Activated CD4-positive, alpha-beta T cell treated with anti-CD3 and anti-CD28 coated beads, Interleukin-2, amount 50 U/mL, for 24 hours (primary cell): Measurements from ENCODE around the gene DOCK1.

ENCODE experiments used
- DNase-seq, 2 donors: peaks; one replicate each; pipeline ENCODE4 v3.0.0-alpha.2; 2020; ENCODE audit warnings: low read depth in 1 of 2, low spot score in 1 of 2

The DOCK1 gene

GRCh38 chr10:127374901-127375300 lies 469.7 kb downstream of the DOCK1 start:
- no peak for DNase-seq

GRCh38 chr10:127375461-127375860 lies 470.2 kb downstream of the DOCK1 start:
- no peak for DNase-seq

GRCh38 chr10:127376071-127376470 lies 470.8 kb downstream of the DOCK1 start:
- DNase-seq: no peak

GRCh38 chr10:127378628-127379027 lies 473.4 kb downstream of the DOCK1 start:
- DNase-seq: no peak

- DNase-seq: no peak
These were observed 479.3 kb downstream of the DOCK1 start for GRCh38 chr10:127384532-127384931.

GRCh38 chr10:127385066-127385465 lies 479.8 kb downstream of the DOCK1 start:
- DNase-seq: no peak

GRCh38 chr10:127386606-127387327 lies 481.5 kb downstream of the DOCK1 start:
- DNase-seq: no peak

- DNase-seq: no peak
These were observed 486.6 kb downstream of the DOCK1 start for GRCh38 chr10:127391875-127392274.

- DNase-seq: no peak
These were observed 487.4 kb downstream of the DOCK1 start for GRCh38 chr10:127392351-127393235.

GRCh38 chr10:127398140-127398970 lies 493.1 kb downstream of the DOCK1 start:
- DNase-seq: no peak

- DNase-seq: no peak
These were observed 493.7 kb downstream of the DOCK1 start for GRCh38 chr10:127398971-127399365.

- DNase-seq: no peak
These were observed 494.4 kb downstream of the DOCK1 start for GRCh38 chr10:127399668-127400067.

GRCh38 chr10:127400216-127400615 lies 495.0 kb downstream of the DOCK1 start:
- no peak for DNase-seq

- DNase-seq: no peak
These were observed 497.6 kb downstream of the DOCK1 start for GRCh38 chr10:127402596-127403409.

GRCh38 chr10:127405221-127405620 lies 500.0 kb downstream of the DOCK1 start:
- DNase-seq: no peak

GRCh38 chr10:127406018-127406550 lies 500.9 kb downstream of the DOCK1 start:
- DNase-seq: no peak

- no peak for DNase-seq
These were observed 502.3 kb downstream of the DOCK1 start for GRCh38 chr10:127407551-127407950.

- DNase-seq: no peak
These were observed 503.0 kb downstream of the DOCK1 start for GRCh38 chr10:127408112-127408710.

GRCh38 chr10:127408733-127409132 lies 503.5 kb downstream of the DOCK1 start:
- no peak for DNase-seq

- DNase-seq: no peak
These were observed 504.8 kb downstream of the DOCK1 start for GRCh38 chr10:127410030-127410429.
